ENCODE results near the gene GRIP2.
A peak's percentile ranks its signal among the peaks of the same experiment; 100 is the strongest.

Gene GRIP2

DNA sequence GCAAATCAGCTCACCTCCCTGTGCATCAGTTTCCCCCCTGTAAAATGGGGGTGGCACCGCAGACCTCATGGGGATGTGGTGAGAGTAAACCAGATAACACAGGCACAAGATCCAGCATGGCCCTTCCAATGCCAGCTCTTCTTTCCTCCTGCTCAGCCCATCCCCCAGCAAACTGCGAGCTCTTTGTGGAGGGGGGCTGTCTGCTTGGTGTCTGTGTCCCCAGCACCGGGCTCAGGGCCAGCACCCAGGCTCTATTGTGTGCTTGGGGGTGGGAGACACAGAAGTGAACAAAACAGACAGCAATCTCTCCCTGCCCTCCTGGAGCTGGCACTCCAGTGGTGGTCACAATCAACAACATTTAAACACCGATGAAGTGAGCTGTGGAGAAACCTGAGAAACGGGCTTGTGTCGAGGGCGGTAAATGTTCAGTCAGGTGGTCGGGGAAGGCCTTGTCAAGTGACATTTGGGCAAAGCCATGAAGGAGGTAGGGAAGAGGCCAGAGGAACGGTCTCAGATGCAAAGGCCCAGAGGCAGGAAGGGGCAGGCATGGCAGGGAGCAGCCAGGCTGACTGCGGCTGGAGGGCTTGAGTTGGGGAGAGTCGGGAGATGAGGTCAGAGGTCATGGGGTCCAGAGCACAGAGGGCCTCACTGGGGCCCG is 28.4 kb downstream of the GRIP2 start:
- H3K4me3 ChIP-seq (ENCODE audit: low read depth, low read length), result no peak overlapping the region
- TF ChIP-seq, protein P1, sequence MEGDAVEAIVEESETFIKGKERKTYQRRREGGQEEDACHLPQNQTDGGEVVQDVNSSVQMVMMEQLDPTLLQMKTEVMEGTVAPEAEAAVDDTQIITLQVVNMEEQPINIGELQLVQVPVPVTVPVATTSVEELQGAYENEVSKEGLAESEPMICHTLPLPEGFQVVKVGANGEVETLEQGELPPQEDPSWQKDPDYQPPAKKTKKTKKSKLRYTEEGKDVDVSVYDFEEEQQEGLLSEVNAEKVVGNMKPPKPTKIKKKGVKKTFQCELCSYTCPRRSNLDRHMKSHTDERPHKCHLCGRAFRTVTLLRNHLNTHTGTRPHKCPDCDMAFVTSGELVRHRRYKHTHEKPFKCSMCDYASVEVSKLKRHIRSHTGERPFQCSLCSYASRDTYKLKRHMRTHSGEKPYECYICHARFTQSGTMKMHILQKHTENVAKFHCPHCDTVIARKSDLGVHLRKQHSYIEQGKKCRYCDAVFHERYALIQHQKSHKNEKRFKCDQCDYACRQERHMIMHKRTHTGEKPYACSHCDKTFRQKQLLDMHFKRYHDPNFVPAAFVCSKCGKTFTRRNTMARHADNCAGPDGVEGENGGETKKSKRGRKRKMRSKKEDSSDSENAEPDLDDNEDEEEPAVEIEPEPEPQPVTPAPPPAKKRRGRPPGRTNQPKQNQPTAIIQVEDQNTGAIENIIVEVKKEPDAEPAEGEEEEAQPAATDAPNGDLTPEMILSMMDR (conservative IDR thresholded peaks at IDR 0.05; ENCODE audit: low read depth, low read length), result no peak
- no peak for DNase-seq (ENCODE audit: low read depth)

DNA sequence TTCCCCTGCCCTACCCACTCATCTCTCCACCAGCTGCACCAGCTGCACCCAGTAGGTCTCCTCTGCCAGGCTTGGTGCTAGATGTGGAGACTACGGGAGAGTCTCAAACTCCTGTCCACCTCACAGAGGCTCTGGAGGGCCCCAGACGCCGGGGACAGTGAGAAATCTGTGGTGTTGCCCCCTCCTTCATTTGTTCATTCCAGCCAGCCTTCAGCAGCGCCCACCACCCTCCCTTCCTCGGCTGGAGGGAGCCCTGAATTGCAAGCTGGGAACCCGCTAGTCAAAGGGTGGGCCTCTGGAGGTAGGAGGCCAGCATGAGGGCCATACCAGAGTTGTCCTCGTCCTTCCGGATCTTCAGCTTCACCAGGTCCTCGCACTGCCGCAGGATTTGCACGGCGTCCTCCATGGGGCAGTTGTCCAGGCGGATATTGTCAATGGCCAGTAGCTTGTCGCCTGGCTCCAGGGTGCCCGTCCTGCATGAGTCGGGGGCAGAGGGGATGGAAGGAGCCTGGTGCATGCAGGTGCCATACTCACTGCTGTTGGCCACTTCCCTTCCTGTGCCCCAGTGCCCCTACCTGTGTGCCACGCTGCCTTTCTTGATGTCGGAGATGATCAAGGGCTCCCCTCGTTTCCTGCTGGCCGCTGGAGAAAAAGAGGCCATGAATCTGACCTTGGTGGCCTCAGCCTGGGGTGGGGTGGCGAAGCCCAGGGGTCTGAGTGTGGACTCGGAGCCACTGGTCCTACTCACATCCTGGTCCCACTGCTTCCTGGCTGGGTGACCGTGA is 29.1 kb downstream of the GRIP2 start:
- no peak overlapping the region for H3K4me3 ChIP-seq (ENCODE audit: low read depth, low read length)
- TF ChIP-seq, protein P1 (conservative IDR thresholded peaks at IDR 0.05; ENCODE audit: low read depth, low read length), result no peak
- no peak for DNase-seq (ENCODE audit: low read depth)

DNA sequence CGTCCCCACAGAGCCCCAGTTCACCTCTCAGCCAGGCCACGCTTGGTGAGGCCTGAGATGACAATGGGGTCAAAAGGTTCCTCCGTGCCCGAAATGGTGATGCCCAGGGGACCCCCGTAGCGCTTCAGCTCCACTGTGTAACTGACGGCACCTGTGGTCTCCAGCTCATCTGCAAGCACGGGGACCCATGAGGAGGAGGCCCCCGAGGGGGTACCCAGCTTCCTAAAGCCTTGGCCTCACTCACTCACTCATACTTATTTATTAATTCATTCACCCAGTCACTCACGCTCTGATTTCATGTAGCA is 30.4 kb downstream of the GRIP2 start:
- TF ChIP-seq, protein P1 (conservative IDR thresholded peaks at IDR 0.05; ENCODE audit: low read depth, low read length), result no peak
- no peak for DNase-seq (ENCODE audit: low read depth)
- no peak overlapping the region for H3K4me3 ChIP-seq (ENCODE audit: low read depth, low read length)

DNA sequence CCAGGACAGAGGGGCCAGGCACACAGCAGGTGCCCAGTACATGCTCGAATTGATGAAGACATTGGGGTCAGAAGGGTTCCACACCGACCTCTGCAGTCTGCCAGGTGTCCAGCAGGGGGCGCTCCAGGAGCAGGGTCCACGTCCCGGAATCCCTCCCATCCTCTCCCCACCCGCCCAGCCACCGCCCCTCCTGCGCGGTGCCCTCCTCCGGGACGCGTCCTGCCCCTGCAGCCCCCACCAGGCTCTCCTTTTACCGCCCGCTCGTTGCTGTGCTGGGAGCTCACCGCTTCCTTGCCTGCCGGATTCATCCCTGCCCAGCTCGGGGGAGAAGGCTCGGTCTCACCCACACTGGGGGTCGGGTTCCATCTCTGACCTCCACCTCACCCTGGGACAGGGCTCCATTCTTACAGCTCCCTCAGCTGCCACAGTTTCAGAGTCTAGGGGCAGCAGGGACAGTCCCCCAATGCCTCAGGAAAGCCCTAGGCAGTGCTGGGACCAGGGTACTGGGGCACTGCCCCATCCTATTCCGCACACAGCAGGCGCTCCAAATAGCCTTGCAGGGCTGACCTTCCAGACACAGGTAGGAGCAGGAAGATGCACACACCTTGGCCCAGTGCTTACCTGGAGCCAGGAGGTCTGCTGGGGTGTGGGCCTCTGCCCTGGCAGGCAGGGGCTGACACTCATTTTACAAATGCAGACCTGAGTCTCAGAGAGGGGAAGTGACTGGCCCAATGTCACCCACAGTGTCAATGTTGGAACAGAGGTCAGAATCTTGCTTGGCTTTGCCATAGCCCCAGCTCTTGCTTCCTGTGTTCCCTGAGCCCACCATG is 31.0 kb downstream of the GRIP2 start:
- TF ChIP-seq, protein P1 (conservative IDR thresholded peaks at IDR 0.05; ENCODE audit: low read depth, low read length), result peak; percentile 84
- peak; percentile 29 for DNase-seq (ENCODE audit: low read depth)
- H3K4me3 ChIP-seq (ENCODE audit: low read depth, low read length), result no peak overlapping the region

DNA sequence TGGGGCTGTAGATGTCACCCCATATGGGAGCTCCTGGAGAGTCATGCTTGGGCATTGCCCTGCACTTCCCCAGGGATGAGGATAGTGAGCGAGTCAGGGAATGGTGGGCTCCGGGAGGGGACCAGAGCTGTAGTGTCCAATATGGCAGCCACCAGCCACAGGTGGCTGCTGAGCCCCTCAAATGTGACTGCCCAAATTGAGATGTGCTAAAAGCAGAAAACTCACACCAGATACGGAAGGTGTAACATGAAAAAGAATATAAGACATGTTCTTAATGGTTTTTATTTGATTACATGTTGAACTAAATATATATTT is 31.7 kb downstream of the GRIP2 start:
- H3K4me3 ChIP-seq (ENCODE audit: low read depth, low read length), result no peak overlapping the region
- no peak for DNase-seq (ENCODE audit: low read depth)
- TF ChIP-seq, protein P1 (conservative IDR thresholded peaks at IDR 0.05; ENCODE audit: low read depth, low read length), result no peak

DNA sequence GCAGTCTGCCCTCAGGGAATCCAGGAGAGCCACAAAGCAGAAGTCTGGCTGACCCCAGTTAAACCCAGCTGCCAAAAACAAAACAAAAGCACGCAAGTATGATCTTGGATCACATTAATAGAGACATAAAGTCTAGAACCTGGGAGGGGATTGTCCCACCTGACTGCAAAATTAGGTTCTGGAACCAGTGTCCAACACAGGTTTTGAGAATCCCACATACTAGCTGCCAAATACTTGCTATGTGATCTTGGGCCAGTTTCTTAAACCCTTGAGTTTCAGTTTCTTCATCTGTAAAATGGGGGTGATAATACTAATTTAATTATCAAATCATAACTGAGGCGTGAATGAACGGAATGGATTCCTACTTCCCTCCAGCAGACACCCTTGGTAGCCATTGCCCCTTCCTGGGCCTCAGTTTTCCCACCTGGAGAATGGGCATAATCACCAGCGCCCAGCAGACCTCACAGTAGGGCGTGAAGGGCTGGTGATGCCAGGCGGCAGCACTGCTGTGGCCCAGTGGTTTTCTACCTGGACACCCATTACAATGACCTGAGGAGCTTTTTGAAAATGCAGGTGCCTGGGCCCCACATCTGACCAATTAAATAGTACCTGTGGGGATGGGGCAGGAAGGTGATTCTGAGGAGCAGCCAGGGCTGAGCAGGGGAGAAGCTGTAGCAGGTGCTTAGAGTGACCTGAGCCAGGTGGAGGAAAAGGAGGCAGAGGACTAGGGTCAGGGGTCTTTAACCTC is 32.2 kb downstream of the GRIP2 start:
- no peak for DNase-seq (ENCODE audit: low read depth)
- TF ChIP-seq, protein P1 (conservative IDR thresholded peaks at IDR 0.05; ENCODE audit: low read depth, low read length), result no peak
- H3K4me3 ChIP-seq (ENCODE audit: low read depth, low read length), result no peak overlapping the region

Data from choroid plexus epithelial cell (primary cell).